GM12878 (cell line): ENCODE results near the gene FBXO33.

Source experiments
- CBX3 ChIP-seq: fragments of 200-600 bp; sonication (generic); IDR thresholded peaks from 2 replicates; pipeline ENCODE4 v1.6.1; 2016; ENCODE audit warnings: low read depth, borderline replicate concordance
- CHD1 ChIP-seq: IDR thresholded peaks from 2 replicates; pipeline ENCODE4 v1.6.1; 2012; ENCODE audit warnings: low read depth, low read length, improper control_type of control experiment
- CREB1 ChIP-seq: IDR thresholded peaks from 2 replicates; pipeline ENCODE4 v1.6.1; 2012; ENCODE audit warnings: low read depth, mild to moderate bottlenecking, inconsistent platforms
- FOXK2 ChIP-seq: fragments of 450-650 bp; IDR thresholded peaks from 2 replicates; pipeline ENCODE4 v1.6.1; 2017; ENCODE audit warnings: mild to moderate bottlenecking, moderate library complexity
- IRF3 ChIP-seq: fragments of 450-650 bp; IDR thresholded peaks from 2 replicates; pipeline ENCODE4 v1.6.1; 2014; ENCODE audit warnings: mild to moderate bottlenecking
- PKNOX1 ChIP-seq: fragments of 450-650 bp; IDR thresholded peaks from 2 replicates; pipeline ENCODE4 v1.6.1; 2016; ENCODE audit warnings: mild to moderate bottlenecking
- POLR2A ChIP-seq: IDR thresholded peaks from 2 replicates; pipeline ENCODE4 v1.6.1; 2011; ENCODE audit warnings: low read depth, mild to moderate bottlenecking, low read length
- TAF1 ChIP-seq: IDR thresholded peaks from 2 replicates; pipeline ENCODE4 v1.6.1; 2011; ENCODE audit warnings: mild to moderate bottlenecking, low read depth, low read length, borderline replicate concordance
- ZNF217 ChIP-seq: fragments of 450-650 bp; IDR thresholded peaks from 2 replicates; pipeline ENCODE4 v1.6.1; 2017; ENCODE audit warnings: antibody characterized with exemption, mild to moderate bottlenecking
- TF ChIP-seq, protein P1 (sequence below): fragments of 450-650 bp; IDR thresholded peaks from 2 replicates; pipeline ENCODE4 v1.6.1; 2016; ENCODE audit warnings: mild to moderate bottlenecking, moderate library complexity, borderline replicate concordance
- TF ChIP-seq, protein P2 (sequence below), 3 experiments: IDR thresholded peaks in 2 of 3; conservative IDR thresholded peaks in 1 of 3; 2 replicates each; pipeline ENCODE4 v1.5.1; 2011; ENCODE audit warnings: low read depth in 3 of 3, low read length in 3 of 3, mild to moderate bottlenecking in 3 of 3, control low read depth in 2 of 3, moderate library complexity in 2 of 3, inconsistent platforms in 1 of 3, mixed read lengths in 1 of 3; ENCODE audit not compliant: control insufficient read depth in 2 of 3, insufficient read depth in 1 of 3; ENCODE audit errors: extremely low read depth in 1 of 3

DNA sequence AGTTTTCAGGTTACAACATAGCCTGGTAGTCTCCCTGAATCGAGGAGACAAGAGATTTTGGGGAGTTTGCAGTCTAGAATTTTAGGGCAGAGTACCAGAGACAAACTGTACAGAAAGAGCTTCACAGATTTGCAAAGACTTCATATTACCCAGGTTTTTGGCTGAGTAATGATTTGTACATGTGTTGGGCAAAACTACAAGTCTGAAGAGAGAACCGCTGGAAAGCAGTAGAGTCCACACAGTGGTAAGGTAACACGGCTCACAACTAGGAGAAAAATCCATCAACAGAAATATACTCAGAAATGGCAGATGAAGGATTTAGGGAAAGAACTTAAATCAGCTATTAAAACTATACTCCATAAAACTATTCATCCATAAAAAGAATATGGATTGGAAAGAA is 25.7 kb downstream of the FBXO33 start:
- TF ChIP-seq CBX3 (no peak), TAF1 (no peak), IRF3 (no peak), PKNOX1 (no peak), POLR2A (no peak), ZNF217 (no peak), FOXK2 (no peak), CHD1 (no peak), CREB1 (no peak)
- TF ChIP-seq, protein P1, sequence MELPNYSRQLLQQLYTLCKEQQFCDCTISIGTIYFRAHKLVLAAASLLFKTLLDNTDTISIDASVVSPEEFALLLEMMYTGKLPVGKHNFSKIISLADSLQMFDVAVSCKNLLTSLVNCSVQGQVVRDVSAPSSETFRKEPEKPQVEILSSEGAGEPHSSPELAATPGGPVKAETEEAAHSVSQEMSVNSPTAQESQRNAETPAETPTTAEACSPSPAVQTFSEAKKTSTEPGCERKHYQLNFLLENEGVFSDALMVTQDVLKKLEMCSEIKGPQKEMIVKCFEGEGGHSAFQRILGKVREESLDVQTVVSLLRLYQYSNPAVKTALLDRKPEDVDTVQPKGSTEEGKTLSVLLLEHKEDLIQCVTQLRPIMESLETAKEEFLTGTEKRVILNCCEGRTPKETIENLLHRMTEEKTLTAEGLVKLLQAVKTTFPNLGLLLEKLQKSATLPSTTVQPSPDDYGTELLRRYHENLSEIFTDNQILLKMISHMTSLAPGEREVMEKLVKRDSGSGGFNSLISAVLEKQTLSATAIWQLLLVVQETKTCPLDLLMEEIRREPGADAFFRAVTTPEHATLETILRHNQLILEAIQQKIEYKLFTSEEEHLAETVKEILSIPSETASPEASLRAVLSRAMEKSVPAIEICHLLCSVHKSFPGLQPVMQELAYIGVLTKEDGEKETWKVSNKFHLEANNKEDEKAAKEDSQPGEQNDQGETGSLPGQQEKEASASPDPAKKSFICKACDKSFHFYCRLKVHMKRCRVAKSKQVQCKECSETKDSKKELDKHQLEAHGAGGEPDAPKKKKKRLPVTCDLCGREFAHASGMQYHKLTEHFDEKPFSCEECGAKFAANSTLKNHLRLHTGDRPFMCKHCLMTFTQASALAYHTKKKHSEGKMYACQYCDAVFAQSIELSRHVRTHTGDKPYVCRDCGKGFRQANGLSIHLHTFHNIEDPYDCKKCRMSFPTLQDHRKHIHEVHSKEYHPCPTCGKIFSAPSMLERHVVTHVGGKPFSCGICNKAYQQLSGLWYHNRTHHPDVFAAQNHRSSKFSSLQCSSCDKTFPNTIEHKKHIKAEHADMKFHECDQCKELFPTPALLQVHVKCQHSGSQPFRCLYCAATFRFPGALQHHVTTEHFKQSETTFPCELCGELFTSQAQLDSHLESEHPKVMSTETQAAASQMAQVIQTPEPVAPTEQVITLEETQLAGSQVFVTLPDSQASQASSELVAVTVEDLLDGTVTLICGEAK, result no peak
- TF ChIP-seq, protein P2, sequence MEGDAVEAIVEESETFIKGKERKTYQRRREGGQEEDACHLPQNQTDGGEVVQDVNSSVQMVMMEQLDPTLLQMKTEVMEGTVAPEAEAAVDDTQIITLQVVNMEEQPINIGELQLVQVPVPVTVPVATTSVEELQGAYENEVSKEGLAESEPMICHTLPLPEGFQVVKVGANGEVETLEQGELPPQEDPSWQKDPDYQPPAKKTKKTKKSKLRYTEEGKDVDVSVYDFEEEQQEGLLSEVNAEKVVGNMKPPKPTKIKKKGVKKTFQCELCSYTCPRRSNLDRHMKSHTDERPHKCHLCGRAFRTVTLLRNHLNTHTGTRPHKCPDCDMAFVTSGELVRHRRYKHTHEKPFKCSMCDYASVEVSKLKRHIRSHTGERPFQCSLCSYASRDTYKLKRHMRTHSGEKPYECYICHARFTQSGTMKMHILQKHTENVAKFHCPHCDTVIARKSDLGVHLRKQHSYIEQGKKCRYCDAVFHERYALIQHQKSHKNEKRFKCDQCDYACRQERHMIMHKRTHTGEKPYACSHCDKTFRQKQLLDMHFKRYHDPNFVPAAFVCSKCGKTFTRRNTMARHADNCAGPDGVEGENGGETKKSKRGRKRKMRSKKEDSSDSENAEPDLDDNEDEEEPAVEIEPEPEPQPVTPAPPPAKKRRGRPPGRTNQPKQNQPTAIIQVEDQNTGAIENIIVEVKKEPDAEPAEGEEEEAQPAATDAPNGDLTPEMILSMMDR (IDR thresholded peaks at IDR 0.05 in 2 of 3, conservative IDR thresholded peaks at IDR 0.05 in 1 of 3; ENCODE audit: control insufficient read depth in 2 of 3, extremely low read depth in 1 of 3, insufficient read depth in 1 of 3, low read depth in 3 of 3, low read length in 3 of 3), result no peak
